ENCODE measurements around the gene SRSF3.

SRSF3 gene

DNA sequence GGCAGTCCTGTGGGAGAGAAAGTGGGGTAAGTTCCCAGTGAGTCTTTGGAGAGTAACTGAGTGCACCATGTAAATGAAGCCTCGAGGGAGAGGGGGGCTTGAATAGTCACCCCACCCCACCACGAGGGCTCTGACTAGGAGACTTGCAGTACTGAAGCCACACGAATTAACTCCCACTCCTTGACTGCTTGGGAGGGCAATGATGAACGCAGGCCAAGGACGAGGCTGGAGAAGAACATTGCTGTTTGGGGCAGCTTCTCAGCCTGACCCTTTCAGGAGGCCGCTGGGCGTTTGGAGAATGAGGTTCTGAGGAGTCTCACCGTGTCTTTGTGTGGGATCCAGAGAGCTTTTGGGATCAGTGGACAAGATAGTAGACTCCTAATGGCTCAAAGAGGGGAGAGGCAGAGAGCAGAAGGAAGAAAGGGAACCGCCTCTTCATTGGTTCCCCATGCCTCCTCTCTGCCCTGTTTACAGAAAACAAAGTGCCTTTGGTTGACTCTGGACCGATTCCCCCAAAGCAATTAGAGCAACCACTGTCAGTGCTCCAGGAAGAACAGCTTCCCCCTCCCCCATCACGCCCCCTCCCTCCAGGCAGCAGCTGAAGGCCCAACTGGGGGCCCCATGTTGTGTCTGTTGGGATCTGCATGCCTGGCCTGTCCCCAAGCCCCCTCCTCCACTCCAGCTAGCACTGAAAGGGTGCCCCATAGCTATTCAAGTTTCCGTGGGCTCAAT lies 42.7 kb downstream of the SRSF3 start:
- no peaks in the 10 kb centered on the region for H3F3A ChIP-seq (ENCODE audit: control insufficient read depth, insufficient read depth)
- no peak overlapping the region for H3K27ac ChIP-seq (ENCODE audit: low read depth, low read length)
- no peaks in the 10 kb centered on the region for H3K9me2 ChIP-seq (replicated peaks; ENCODE audit: control insufficient read depth, low read length)
- H3K4me1 ChIP-seq (ENCODE audit: control insufficient read depth, low read length): no peaks in the 10 kb centered on the region
- H3K9me3 ChIP-seq (ENCODE audit: control insufficient read depth, insufficient read depth, low read length): no peaks in the 10 kb centered on the region
- no peak overlapping the region for H3K4me2 ChIP-seq (ENCODE audit: low read length)
- no peak overlapping the region for H3K4me3 ChIP-seq (ENCODE audit: low read length)
- H3K27me3 ChIP-seq (ENCODE audit: control insufficient read depth, low read length): no peaks in the 10 kb centered on the region
- no peaks in the 10 kb centered on the region for H3K79me2 ChIP-seq (ENCODE audit: control insufficient read depth, low read length)
- TF ChIP-seq, protein P1, sequence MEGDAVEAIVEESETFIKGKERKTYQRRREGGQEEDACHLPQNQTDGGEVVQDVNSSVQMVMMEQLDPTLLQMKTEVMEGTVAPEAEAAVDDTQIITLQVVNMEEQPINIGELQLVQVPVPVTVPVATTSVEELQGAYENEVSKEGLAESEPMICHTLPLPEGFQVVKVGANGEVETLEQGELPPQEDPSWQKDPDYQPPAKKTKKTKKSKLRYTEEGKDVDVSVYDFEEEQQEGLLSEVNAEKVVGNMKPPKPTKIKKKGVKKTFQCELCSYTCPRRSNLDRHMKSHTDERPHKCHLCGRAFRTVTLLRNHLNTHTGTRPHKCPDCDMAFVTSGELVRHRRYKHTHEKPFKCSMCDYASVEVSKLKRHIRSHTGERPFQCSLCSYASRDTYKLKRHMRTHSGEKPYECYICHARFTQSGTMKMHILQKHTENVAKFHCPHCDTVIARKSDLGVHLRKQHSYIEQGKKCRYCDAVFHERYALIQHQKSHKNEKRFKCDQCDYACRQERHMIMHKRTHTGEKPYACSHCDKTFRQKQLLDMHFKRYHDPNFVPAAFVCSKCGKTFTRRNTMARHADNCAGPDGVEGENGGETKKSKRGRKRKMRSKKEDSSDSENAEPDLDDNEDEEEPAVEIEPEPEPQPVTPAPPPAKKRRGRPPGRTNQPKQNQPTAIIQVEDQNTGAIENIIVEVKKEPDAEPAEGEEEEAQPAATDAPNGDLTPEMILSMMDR (IDR thresholded peaks at IDR 0.05; ENCODE audit: low read depth, low read length, poor library complexity, severe bottlenecking): no peak
- TF ChIP-seq EZH2phosphoT487 (IDR thresholded peaks at IDR 0.05; ENCODE audit: borderline replicate concordance, low read length): no peak
- H3K36me3 ChIP-seq (ENCODE audit: control insufficient read depth, low read length): no peaks in the 10 kb centered on the region
- no peaks in the 10 kb centered on the region for H4K20me1 ChIP-seq (ENCODE audit: control insufficient read depth, insufficient read depth, low read depth, low read length)

DNA sequence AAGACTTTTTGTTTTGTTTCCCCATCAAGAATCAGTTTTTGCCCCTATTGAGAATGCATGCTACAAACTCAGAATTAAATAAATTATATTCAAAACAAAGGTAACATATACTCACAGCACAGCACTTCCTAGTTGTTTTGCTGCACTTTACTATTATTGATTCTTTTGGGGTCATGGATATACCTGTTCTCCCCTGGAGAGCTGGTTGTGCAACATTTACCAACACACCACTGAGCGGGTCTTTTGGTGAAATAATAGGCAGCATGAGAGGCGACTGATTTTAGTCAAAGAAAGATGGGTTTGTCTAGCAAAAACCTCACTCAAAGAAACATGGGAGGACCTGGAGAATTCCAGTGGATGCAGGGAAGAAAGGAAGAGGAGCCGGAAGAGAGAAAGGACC lies 44.4 kb downstream of the SRSF3 start:
- Histone ChIP-seq H3K79me2 (ENCODE audit: control insufficient read depth, low read length) (no peaks in the 10 kb centered on the region), H3K4me3 (ENCODE audit: low read length) (no peak overlapping the region), H3K4me1 (ENCODE audit: control insufficient read depth, low read length) (no peaks in the 10 kb centered on the region), H3K4me2 (ENCODE audit: low read length) (no peak overlapping the region), H3K9me3 (ENCODE audit: control insufficient read depth, insufficient read depth, low read length) (no peaks in the 10 kb centered on the region), H3K27me3 (ENCODE audit: control insufficient read depth, low read length) (no peaks in the 10 kb centered on the region), H3F3A (ENCODE audit: control insufficient read depth, insufficient read depth) (no peaks in the 10 kb centered on the region), H3K27ac (ENCODE audit: low read depth, low read length) (no peak overlapping the region), H3K9me2 (replicated peaks; ENCODE audit: control insufficient read depth, low read length) (no peaks in the 10 kb centered on the region), H3K36me3 (ENCODE audit: control insufficient read depth, low read length) (no peaks in the 10 kb centered on the region), H4K20me1 (ENCODE audit: control insufficient read depth, insufficient read depth, low read depth, low read length) (no peaks in the 10 kb centered on the region)
- no peak for TF ChIP-seq EZH2phosphoT487 (IDR thresholded peaks at IDR 0.05; ENCODE audit: borderline replicate concordance, low read length)
- TF ChIP-seq, protein P1 (IDR thresholded peaks at IDR 0.05; ENCODE audit: low read depth, low read length, poor library complexity, severe bottlenecking): no peak

DNA sequence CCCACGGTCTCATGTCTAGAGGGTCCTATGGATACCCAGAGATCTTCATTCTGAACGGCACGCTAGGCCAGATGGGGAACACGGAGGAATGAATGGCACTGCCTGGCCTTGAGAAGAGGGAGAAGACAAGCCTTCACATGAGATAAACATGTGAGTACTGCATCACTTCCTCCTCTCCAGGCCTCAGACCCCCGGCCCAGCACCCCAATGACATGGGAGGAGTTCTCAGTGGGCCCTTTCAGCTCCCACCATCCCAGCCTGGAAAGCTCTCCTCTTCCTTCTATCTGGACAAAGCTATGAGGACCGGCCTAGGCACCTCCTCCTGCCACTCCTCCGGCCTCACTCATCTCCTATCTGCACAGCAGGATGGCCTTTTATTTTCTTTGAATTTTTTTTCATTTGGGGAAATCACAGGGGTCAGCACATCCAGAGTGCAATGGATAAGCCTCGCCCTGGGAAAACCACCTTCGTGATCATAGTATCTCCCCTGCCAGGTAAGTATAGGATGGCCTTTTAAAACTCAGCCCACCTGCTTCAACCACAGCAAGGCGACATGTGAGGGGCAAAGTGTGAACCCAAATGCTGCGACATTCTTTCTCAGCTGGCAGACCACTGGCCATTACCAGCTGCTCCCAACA lies 45.1 kb downstream of the SRSF3 start:
- Histone ChIP-seq H3K79me2 (ENCODE audit: control insufficient read depth, low read length) (no peaks in the 10 kb centered on the region), H3K4me3 (ENCODE audit: low read length) (no peak overlapping the region), H3K9me2 (replicated peaks; ENCODE audit: control insufficient read depth, low read length) (no peaks in the 10 kb centered on the region), H3F3A (ENCODE audit: control insufficient read depth, insufficient read depth) (no peaks in the 10 kb centered on the region), H3K36me3 (ENCODE audit: control insufficient read depth, low read length) (no peaks in the 10 kb centered on the region), H3K27me3 (ENCODE audit: control insufficient read depth, low read length) (no peaks in the 10 kb centered on the region), H3K9me3 (ENCODE audit: control insufficient read depth, insufficient read depth, low read length) (no peaks in the 10 kb centered on the region), H3K4me1 (ENCODE audit: control insufficient read depth, low read length) (peaks cover 4% of the 10 kb centered on the region), H3K4me2 (ENCODE audit: low read length) (no peak overlapping the region), H4K20me1 (ENCODE audit: control insufficient read depth, insufficient read depth, low read depth, low read length) (no peaks in the 10 kb centered on the region), H3K27ac (ENCODE audit: low read depth, low read length) (no peak overlapping the region)
- TF ChIP-seq, protein P1 (IDR thresholded peaks at IDR 0.05; ENCODE audit: low read depth, low read length, poor library complexity, severe bottlenecking): no peak
- TF ChIP-seq EZH2phosphoT487 (IDR thresholded peaks at IDR 0.05; ENCODE audit: borderline replicate concordance, low read length): no peak

Measured in DOHH2 (cell line).